K562 (cell line): ENCODE results near the gene RAB5A. TPM values are rescaled to one million over a fixed set of nuclear protein-coding genes. Genes with fewer than 3 reads are reported as not detected.
A peak's percentile ranks its signal among the peaks of the same experiment; 100 is the strongest.

ENCODE experiments used
- DMBX1 ChIP-seq: fragments of 250-450 bp; sonication (Bioruptor Pico); IDR thresholded peaks from 2 replicates; pipeline ENCODE4 v1.8.0; 2022; ENCODE audit warnings: inconsistent platforms, mild to moderate bottlenecking, moderate library complexity, borderline replicate concordance
- HNRNPH1 ChIP-seq: fragments of 200-400 bp; formaldehyde crosslinking; optimal IDR thresholded peaks from 2 replicates; pipeline ENCODE3; 2017; ENCODE audit warnings: low read depth, mild to moderate bottlenecking, low read length, moderate library complexity
- JUND ChIP-seq, 2 experiments: IDR thresholded peaks; 2 replicates in 1 of 2; 3 replicates in 1 of 2; pipeline ENCODE4 v1.6.1; 2011; ENCODE audit warnings: borderline replicate concordance in 2 of 2, low read depth in 2 of 2, low read length in 2 of 2, improper control_type of control experiment in 1 of 2, missing biosample characterization in 1 of 2, missing genetic modification characterization in 1 of 2, missing genetic modification reagents in 1 of 2
- MCM5 ChIP-seq: fragments of 450-650 bp; IDR thresholded peaks from 2 replicates; pipeline ENCODE4 v1.6.1; 2016; ENCODE audit warnings: low read depth
- MTA1 ChIP-seq: fragments of 450-650 bp; IDR thresholded peaks from 2 replicates; pipeline ENCODE4 v1.6.1; 2017; ENCODE audit warnings: borderline replicate concordance
- NR2F6 ChIP-seq: fragments of 450-650 bp; formaldehyde crosslinking; IDR thresholded peaks from 2 replicates; pipeline ENCODE4 v1.4.0; 2020; ENCODE audit warnings: mild to moderate bottlenecking
- PCBP2 ChIP-seq: fragments of 200-400 bp; formaldehyde crosslinking; IDR thresholded peaks from 2 replicates; pipeline ENCODE4 v1.6.1; 2018; ENCODE audit warnings: low read length, low read depth, mild to moderate bottlenecking, moderate library complexity; ENCODE audit not compliant: poor library complexity, severe bottlenecking
- POLR2B ChIP-seq: fragments of 450-650 bp; IDR thresholded peaks from 2 replicates; pipeline ENCODE4 v1.6.1; 2018; ENCODE audit warnings: low read depth; ENCODE audit not compliant: partially characterized antibody
- SMARCA5 ChIP-seq: fragments of 450-650 bp; IDR thresholded peaks from 2 replicates; pipeline ENCODE4 v1.6.1; 2016
- SMARCC2 ChIP-seq: fragments of 450-650 bp; IDR thresholded peaks from 2 replicates; pipeline ENCODE4 v1.6.1; 2017; ENCODE audit warnings: antibody characterized with exemption, moderate library complexity, mild to moderate bottlenecking, low read depth
- STAT5B ChIP-seq: fragments of 250-450 bp; sonication (Bioruptor Pico); IDR thresholded peaks from 2 replicates; pipeline ENCODE4 v1.8.0; 2021; ENCODE audit warnings: mild to moderate bottlenecking, inconsistent platforms
- TAF7 ChIP-seq: fragments of 450-650 bp; IDR thresholded peaks from 2 replicates; pipeline ENCODE4 v1.6.1; 2016; ENCODE audit warnings: missing genetic modification characterization, missing compliant biosample characterization
- TCF3 ChIP-seq: sonication (generic); formaldehyde crosslinking; IDR thresholded peaks from 2 replicates; pipeline ENCODE4 v1.4.0; 2020; ENCODE audit warnings: mild to moderate bottlenecking, missing genetic modification reagents
- ZBTB17 ChIP-seq: fragments of 450-650 bp; formaldehyde crosslinking; IDR thresholded peaks from 2 replicates; pipeline ENCODE4 v1.4.0; 2020; ENCODE audit warnings: mild to moderate bottlenecking
- ZNF384 ChIP-seq: IDR thresholded peaks from 2 replicates; pipeline ENCODE4 v1.6.1; 2012; ENCODE audit warnings: low read depth, low read length, improper control_type of control experiment
- ZNF444 ChIP-seq: fragments of 250-450 bp; sonication (Bioruptor Pico); IDR thresholded peaks from 2 replicates; pipeline ENCODE4 v1.4.0; 2020; ENCODE audit warnings: mild to moderate bottlenecking, moderate library complexity
- ZNF584 ChIP-seq: fragments of 200-800 bp; sonication (Bioruptor generic); IDR thresholded peaks from 2 replicates; pipeline ENCODE4 v1.6.1; 2016; ENCODE audit warnings: low read depth, mild to moderate bottlenecking, missing genetic modification characterization, missing compliant biosample characterization
- polyA plus RNA-seq, 8 experiments: library from polyadenylated mRNA; depleted of rRNA in 4 of 8; stranded (reverse) in 5 of 8; unstranded in 3 of 8; fragments of >200 nt; fragmentation: Nextera tagmentation in 2 of 8; fragmentation: Illumina TruSeq in 1 of 8; extraction: Ambion mirVana in 2 of 8; extraction: Trizol in 1 of 8; gene quantifications; 2 replicates each; pipeline versions ENCODE4 v1.2.1 to v1.2.3, GENCODE V29; 2011 to 2014; ENCODE audit warnings: inconsistent platforms in 1 of 8, missing spikeins in 1 of 8
- total RNA-seq, 7 experiments: library from RNA; depleted of rRNA in 6 of 7; stranded (reverse); fragments of >200 nt in 6 of 7; fragmentation: Illumina TruSeq in 2 of 7; extraction: Trizol in 2 of 7; gene quantifications; 2 replicates each; pipeline versions ENCODE4 v1.2.1 to v1.2.3, GENCODE V29; 2011 to 2021; ENCODE audit warnings: low replicate concordance in 1 of 7
- TF ChIP-seq, protein P1 (sequence below): IDR thresholded peaks from 2 replicates; pipeline ENCODE4 v1.6.1; 2011; ENCODE audit warnings: borderline replicate concordance, low read depth, mild to moderate bottlenecking, moderate library complexity, low read length; ENCODE audit not compliant: insufficient read depth, poor library complexity, severe bottlenecking

RAB5A gene
- total and polyA plus RNA-seq, 9 of the 15 experiments (the other 6 are each of a cell fraction or from before 2014, with no cell fraction given): 28.3 to 64.2 (median 49.0) TPM

DNA sequence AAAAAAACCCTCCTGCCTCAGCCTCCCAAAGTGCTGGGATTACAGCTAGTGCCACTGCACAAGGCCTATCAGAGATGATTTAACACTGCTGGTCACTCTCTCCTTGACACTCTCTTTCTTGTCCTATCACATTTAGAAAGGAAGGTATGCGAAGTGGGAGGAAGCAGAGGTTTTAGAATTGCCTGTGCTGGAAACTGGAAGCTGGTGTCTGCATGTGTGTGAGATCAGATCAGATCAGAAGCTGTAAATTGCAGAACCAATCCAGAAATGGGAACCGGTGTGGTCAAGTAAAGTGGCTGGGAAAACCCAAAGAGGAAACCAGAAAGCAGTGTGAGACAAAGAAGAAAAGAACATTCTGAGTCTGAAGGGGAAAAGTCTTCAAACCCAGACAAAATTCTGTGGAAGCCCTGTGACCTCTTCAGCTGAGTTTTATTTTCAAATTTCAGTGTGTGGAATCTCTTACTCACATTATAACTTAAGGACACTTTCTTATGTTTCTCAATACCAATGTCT lies 15.7 kb upstream of the RAB5A start (continued):
- TF ChIP-seq JUND (IDR thresholded peaks at IDR 0.05; ENCODE audit: borderline replicate concordance, low read depth, low read length) (peak; percentile 22; the same call in 1 of the 2 replicates), JUND (tag; IDR thresholded peaks at IDR 0.05; ENCODE audit: borderline replicate concordance, low read depth, low read length) (no peak; the same call in 2 of the 3 replicates), SMARCC2 (no peak), STAT5B (no peak), TAF7 (tag) (no peak), POLR2B (no peak), ZNF384 (no peak), HNRNPH1 (no peak), ZNF444 (no peak), ZNF584 (CRISPR knock-in tag) (no peak), TCF3 (CRISPR knock-in tag) (0 out of 2 replicates have a peak, but pooled peaks have one; percentile 8), SMARCA5 (0 out of 2 replicates have a peak, but pooled peaks have one; percentile 21), NR2F6 (CRISPR knock-in tag) (no peak), DMBX1 (CRISPR knock-in tag) (no peak), MTA1 (peak; percentile 13; the same call in 1 of the 2 replicates), MCM5 (no peak), ZBTB17 (CRISPR knock-in tag) (0 out of 2 replicates have a peak, but pooled peaks have one; percentile 23), PCBP2 (no peak)
- TF ChIP-seq, protein P1, sequence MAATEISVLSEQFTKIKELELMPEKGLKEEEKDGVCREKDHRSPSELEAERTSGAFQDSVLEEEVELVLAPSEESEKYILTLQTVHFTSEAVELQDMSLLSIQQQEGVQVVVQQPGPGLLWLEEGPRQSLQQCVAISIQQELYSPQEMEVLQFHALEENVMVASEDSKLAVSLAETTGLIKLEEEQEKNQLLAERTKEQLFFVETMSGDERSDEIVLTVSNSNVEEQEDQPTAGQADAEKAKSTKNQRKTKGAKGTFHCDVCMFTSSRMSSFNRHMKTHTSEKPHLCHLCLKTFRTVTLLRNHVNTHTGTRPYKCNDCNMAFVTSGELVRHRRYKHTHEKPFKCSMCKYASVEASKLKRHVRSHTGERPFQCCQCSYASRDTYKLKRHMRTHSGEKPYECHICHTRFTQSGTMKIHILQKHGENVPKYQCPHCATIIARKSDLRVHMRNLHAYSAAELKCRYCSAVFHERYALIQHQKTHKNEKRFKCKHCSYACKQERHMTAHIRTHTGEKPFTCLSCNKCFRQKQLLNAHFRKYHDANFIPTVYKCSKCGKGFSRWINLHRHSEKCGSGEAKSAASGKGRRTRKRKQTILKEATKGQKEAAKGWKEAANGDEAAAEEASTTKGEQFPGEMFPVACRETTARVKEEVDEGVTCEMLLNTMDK: no peak
